Activated naive CD4-positive, alpha-beta T cell treated with Interleukin-2 at 50 U/mL for 16 hours (primary cell): ENCODE data around the gene TNRC6B.
"Not testable (repeated sequence)": the region's sequence is repeated elsewhere in the genome, so short reads cannot be mapped to it uniquely, and the experiment has no call there.

Experiments
- DNase-seq: peaks from one replicate; pipeline ENCODE4 v3.0.0-alpha.2; 2020

TNRC6B gene

GRCh38 chr22:40212121-40212520 lies 34.4 kb downstream of the TNRC6B start:
- no peak for DNase-seq

- no peak for DNase-seq
Observed at GRCh38 chr22:40213478-40213877, 35.8 kb downstream of the TNRC6B start.

- no peak for DNase-seq
Observed at GRCh38 chr22:40215266-40215665, 37.5 kb downstream of the TNRC6B start.

GRCh38 chr22:40216041-40216756 lies 38.5 kb downstream of the TNRC6B start:
- DNase-seq, result no peak

GRCh38 chr22:40218152-40218551 lies 40.4 kb downstream of the TNRC6B start:
- DNase-seq, result no peak

GRCh38 chr22:40218723-40219294 lies 41.1 kb downstream of the TNRC6B start:
- no peak for DNase-seq

GRCh38 chr22:40220316-40221054 lies 42.8 kb downstream of the TNRC6B start:
- no peak for DNase-seq

GRCh38 chr22:40221055-40221414 lies 43.3 kb downstream of the TNRC6B start:
- no peak for DNase-seq

- DNase-seq, result not testable (repeated sequence)
Observed at GRCh38 chr22:40222979-40223378, 45.3 kb downstream of the TNRC6B start.

GRCh38 chr22:40224702-40225101 lies 47.0 kb downstream of the TNRC6B start:
- DNase-seq, result peak; percentile 56

- no peak for DNase-seq
Observed at GRCh38 chr22:40226620-40227019, 48.9 kb downstream of the TNRC6B start.

- DNase-seq, result no peak
Observed at GRCh38 chr22:40231618-40232313, 54.0 kb downstream of the TNRC6B start.

GRCh38 chr22:40232624-40233023 lies 54.9 kb downstream of the TNRC6B start:
- no peak for DNase-seq

- DNase-seq, result no peak
Observed at GRCh38 chr22:40233886-40234285, 56.2 kb downstream of the TNRC6B start.

- no peak for DNase-seq
Observed at GRCh38 chr22:40234658-40235057, 56.9 kb downstream of the TNRC6B start.

GRCh38 chr22:40235308-40235707 lies 57.6 kb downstream of the TNRC6B start:
- no peak for DNase-seq

GRCh38 chr22:40236131-40236665 lies 58.5 kb downstream of the TNRC6B start:
- no peak for DNase-seq

GRCh38 chr22:40237241-40237640 lies 59.5 kb downstream of the TNRC6B start:
- peak; percentile 18 for DNase-seq

- DNase-seq, result no peak
Observed at GRCh38 chr22:40237788-40238424, 60.2 kb downstream of the TNRC6B start.

GRCh38 chr22:40238425-40239344 lies 61.0 kb downstream of the TNRC6B start:
- DNase-seq, result peak; percentile 40

GRCh38 chr22:40239345-40239683 lies 61.6 kb downstream of the TNRC6B start:
- DNase-seq, result no peak

GRCh38 chr22:40240160-40240559 lies 62.4 kb downstream of the TNRC6B start:
- DNase-seq, result no peak
